GM20000 (cell line): ENCODE data around the gene TP53TG5.

ENCODE experiments used
- DNase-seq: peaks from one replicate; pipeline ENCODE4 v3.0.0; 2012; ENCODE audit warnings: low spot score
- TF ChIP-seq, protein P1 (sequence below): IDR thresholded peaks from 2 replicates; pipeline ENCODE4 v1.5.1; 2012; ENCODE audit warnings: mild to moderate bottlenecking, control low read depth; ENCODE audit errors: extremely low read depth, missing control alignments

Gene TP53TG5

DNA sequence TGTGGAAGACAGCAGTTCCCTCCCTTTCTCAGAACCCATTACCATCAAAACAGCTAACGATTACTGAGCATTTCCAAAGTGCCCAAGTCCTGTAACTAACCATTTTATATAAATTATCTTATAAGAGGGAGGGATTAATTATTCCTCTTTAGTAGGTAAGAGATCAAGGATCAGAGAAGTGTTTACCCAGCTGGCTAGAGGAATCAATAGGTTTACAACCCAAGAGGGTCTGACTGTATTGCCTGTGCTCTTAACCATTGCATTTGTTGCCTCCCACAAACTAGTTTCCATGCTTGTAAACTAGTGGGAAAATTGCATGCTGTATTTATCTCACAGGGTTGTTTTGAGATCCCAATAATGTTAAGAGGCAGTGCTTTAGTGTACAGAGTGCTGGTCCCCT, 26.3 kb upstream of the TP53TG5 start:
- DNase-seq = no peak
- TF ChIP-seq, protein P1, sequence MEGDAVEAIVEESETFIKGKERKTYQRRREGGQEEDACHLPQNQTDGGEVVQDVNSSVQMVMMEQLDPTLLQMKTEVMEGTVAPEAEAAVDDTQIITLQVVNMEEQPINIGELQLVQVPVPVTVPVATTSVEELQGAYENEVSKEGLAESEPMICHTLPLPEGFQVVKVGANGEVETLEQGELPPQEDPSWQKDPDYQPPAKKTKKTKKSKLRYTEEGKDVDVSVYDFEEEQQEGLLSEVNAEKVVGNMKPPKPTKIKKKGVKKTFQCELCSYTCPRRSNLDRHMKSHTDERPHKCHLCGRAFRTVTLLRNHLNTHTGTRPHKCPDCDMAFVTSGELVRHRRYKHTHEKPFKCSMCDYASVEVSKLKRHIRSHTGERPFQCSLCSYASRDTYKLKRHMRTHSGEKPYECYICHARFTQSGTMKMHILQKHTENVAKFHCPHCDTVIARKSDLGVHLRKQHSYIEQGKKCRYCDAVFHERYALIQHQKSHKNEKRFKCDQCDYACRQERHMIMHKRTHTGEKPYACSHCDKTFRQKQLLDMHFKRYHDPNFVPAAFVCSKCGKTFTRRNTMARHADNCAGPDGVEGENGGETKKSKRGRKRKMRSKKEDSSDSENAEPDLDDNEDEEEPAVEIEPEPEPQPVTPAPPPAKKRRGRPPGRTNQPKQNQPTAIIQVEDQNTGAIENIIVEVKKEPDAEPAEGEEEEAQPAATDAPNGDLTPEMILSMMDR = no peak

DNA sequence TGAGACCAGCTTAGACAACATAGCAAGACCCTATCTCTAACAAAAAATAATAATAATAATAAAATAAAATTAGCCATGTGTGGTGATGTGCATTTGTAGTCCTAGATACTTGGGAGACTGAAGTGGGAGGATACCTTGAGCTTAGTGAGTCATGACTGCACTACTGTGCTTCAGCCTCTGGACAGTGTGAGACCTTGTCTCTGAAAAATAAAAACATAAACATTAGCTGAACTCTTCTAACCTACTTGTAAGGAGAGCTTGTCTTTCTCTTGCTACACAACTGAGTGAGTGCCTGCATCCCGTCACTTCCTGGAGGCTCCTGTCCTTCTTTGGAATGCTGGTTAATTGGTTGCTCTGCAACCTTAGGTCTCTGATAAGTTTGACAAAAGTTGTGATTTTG, 24.8 kb upstream of the TP53TG5 start:
- TF ChIP-seq, protein P1 = no peak
- no peak for DNase-seq

DNA sequence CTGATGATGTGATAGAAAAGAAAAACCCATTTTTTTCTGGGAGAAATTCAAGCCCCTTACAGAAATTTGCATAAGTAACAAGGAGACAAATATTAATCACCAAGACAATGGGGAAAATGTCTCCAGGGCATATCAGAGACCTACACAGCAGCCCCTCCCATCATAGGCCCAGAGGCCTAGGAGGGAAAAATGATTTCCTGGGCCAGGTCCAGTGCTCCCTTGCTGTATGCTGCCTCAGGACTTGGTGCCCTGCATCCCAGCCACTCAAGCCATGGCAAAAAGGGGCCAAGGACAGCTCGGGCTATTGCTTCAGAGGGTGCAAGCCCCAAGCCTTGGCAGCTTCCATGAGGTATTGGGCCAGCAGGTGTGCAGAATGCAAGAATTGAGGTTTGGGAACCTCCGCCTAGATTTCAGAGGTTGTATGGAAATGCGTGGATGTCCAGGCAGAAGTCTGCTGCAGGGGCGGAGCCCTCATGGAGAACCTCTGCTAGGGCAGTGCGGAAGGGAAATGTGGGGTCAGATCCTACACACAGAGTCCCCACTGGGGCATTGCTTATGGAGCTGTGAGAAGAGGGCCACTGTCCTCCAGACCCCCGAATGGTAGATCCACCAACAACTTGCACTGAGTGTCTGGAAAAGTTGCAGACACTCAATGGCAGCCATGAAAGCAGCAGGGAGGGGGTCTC, 22.4 kb upstream of the TP53TG5 start:
- DNase-seq = no peak
- TF ChIP-seq, protein P1 = no peak

DNA sequence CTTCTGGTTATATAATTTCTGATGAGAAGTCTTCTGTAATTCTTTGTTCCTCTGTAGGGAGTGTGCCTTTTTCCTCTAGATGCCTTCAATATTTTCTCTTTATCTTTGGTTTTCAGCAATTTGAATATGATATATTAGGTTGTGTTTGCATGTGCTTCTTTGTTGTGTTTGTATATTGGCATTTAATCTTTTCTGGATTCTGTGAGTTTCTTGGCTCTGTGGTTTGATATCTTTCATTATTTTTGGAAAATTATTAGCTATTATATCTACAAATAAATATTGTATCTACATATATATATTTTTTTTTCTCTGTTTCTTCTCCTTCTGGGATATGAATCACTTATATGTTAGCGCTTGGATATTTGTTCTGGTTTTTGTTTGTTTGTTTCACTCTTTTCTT, 20.9 kb upstream of the TP53TG5 start:
- TF ChIP-seq, protein P1 = no peak
- DNase-seq = no peak

DNA sequence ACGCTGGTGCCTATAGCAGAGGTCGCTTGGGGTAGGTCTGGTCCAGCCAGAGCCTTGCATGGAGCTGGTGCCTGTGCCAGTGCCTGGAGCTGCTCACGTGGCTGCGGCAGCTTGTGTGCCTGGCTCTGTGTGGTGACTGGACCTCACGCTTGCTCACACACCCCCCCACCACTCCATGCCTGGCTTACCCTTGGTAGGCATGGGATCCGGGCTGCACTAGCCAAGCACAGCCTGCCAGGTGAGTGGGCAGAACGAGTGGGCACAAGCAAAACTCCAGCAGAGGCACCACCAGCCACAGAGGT, 16.9 kb upstream of the TP53TG5 start:
- TF ChIP-seq, protein P1 = no peak
- no peak for DNase-seq

DNA sequence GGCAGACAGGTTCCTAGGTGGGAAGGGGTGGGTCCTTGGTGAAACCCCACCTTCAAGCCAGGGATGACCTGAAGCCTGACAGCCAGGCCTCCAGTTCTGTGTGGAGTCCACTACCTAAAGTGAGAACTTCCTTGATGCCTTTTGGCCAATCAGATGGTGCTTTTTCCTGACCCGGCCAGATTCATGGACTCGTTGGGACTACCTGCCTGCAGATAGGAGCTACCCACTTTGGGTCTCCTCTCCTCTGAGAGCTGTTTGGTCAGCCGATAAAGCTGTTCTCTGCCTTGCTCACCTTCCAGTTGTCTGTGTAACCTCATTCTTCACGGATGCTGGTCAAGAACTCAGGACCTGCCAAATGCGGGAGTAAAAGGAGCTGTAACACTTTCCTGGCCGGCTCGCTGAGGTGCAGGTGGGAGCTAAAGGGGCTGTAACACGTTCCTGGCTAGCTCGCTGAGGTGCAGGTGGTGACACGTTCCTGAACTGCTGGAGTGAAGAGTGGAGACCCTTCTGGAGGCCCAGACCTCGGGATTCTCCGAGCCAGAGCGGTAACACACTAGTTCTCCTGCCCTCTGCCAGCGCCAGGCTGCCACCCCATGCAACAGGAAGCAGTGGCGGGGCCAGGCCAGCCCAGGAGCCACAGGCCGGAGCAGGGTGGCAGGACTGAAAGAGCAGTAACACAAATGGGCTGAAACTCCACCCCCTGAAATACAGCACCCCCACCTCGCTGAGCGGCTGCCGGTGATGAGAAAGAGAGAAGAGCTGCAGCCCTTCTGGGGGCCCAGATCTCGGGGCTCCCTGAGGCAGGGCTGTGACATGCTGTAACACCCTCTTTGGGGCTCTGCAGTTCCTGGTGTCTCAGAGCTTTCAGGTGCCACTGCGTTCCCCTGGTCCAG, 16.3 kb upstream of the TP53TG5 start:
- DNase-seq = no peak
- TF ChIP-seq, protein P1 = no peak

DNA sequence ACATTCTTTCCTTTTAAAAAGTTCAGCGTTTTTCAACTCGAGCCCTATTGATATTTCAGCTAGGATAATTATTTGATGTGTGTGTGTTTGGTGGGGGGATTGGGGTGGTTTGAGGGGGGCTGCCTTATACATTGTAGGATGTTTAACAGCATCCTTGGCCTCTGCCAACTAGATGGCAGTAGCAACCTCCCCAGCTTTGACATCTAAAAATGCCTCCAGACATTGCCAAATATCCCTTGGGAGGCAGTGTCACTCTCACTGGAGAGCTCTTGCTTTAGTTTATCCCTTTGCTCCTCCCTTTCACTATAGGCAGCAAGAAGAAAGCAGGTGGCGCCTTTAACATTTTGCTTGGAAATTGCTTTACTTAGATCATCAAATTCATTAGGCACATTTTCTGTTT, 14.6 kb upstream of the TP53TG5 start:
- no peak for DNase-seq
- TF ChIP-seq, protein P1 = no peak
